SK-N-MC (cell line): ENCODE data around the gene MDP1.

ENCODE experiments used
- DNase-seq: peaks from one replicate; pipeline ENCODE4 v3.0.0-alpha.2; 2011; ENCODE audit warnings: low read depth, low spot score
- H3K27ac ChIP-seq: fragments of 200-600 bp; sonication (generic); 2 replicates; pipeline ENCODE4 v1.5.1; 2016; ENCODE audit warnings: mixed run types
- H3K36me3 ChIP-seq: fragments of 200-600 bp; sonication (generic); 2 replicates; pipeline ENCODE4 v1.6.1; 2017; ENCODE audit warnings: antibody characterized with exemption, low read length, mixed read lengths; ENCODE audit not compliant: insufficient read depth
- H3K4me3 ChIP-seq: fragments of 200-600 bp; sonication (generic); 2 replicates; pipeline ENCODE4 v1.5.1; 2016
- H3K9ac ChIP-seq: fragments of 200-600 bp; sonication (generic); 2 replicates; pipeline ENCODE4 v1.8.0; 2017; ENCODE audit warnings: mixed run types, mixed read lengths; ENCODE audit not compliant: insufficient read length
- H3K9me3 ChIP-seq: fragments of 200-600 bp; sonication (generic); 2 replicates; pipeline ENCODE4 v1.6.1; 2017; ENCODE audit warnings: low read depth, mild to moderate bottlenecking, antibody characterized with exemption, low read length, moderate library complexity, mixed read lengths
- EZH2 ChIP-seq: fragments of 200-600 bp; sonication (generic); IDR thresholded peaks from one replicate; pipeline ENCODE4 v1.6.1; 2017; ENCODE audit warnings: antibody characterized with exemption
- FOXP2 ChIP-seq: optimal IDR thresholded peaks from 2 replicates; pipeline ENCODE3; 2011; ENCODE audit warnings: mild to moderate bottlenecking, moderate library complexity; ENCODE audit not compliant: insufficient read depth; ENCODE audit errors: extremely low read length, control extremely low read depth
- POLR2AphosphoS5 ChIP-seq: IDR thresholded peaks from 2 replicates; pipeline ENCODE4 v1.6.1; 2012; ENCODE audit warnings: mild to moderate bottlenecking, low read depth, low read length, borderline replicate concordance

Gene MDP1

GRCh38 chr14:24172871-24173281 is 43.0 kb downstream of the MDP1 start:
- Histone ChIP-seq H3K36me3 (no peaks in the 10 kb centered on the region), H3K9ac (no peak overlapping the region), H3K9me3 (no peaks in the 10 kb centered on the region), H3K4me3 (no peak overlapping the region), H3K27ac (no peak overlapping the region)
- TF ChIP-seq EZH2 (no peak), FOXP2 (no peak), POLR2AphosphoS5 (no peak)
- DNase-seq, result no peak

GRCh38 chr14:24172261-24172860 is 43.5 kb downstream of the MDP1 start:
- DNase-seq, result no peak
- no peaks in the 10 kb centered on the region for H3K9me3 ChIP-seq
- TF ChIP-seq EZH2 (no peak), FOXP2 (no peak), POLR2AphosphoS5 (no peak)
- no peak overlapping the region for H3K27ac ChIP-seq
- H3K9ac ChIP-seq, result no peak overlapping the region
- no peaks in the 10 kb centered on the region for H3K36me3 ChIP-seq
- H3K4me3 ChIP-seq, result no peak overlapping the region

- no peak for TF ChIP-seq POLR2AphosphoS5
- TF ChIP-seq FOXP2, result no peak
- no peak for TF ChIP-seq EZH2
- H3K27ac ChIP-seq, result no peak within 1 kb of the TSS
Measured at GRCh38 chr14:24171422-24172260, 44.2 kb downstream of the MDP1 start, which contains the start of gene REC8. Gene REC8 (plus strand): TSS chr14:24172080. CDS start chr14:24172553, 473 bp downstream.

GRCh38 chr14:24167469-24168114 is 48.3 kb downstream of the MDP1 start:
- H3K27ac ChIP-seq, result peak overlapping the region; percentile 31; the same call in 1 of the 2 replicates
- H3K9me3 ChIP-seq, result no peaks in the 10 kb centered on the region
- no peaks in the 10 kb centered on the region; the same call in 1 of the 2 replicates for H3K36me3 ChIP-seq
- no peak for DNase-seq
- no peak overlapping the region for H3K9ac ChIP-seq
- no peak for TF ChIP-seq POLR2AphosphoS5
- TF ChIP-seq FOXP2, result no peak
- TF ChIP-seq EZH2, result no peak
- H3K4me3 ChIP-seq, result no peak overlapping the region

More at GRCh38 chr14:24171422-24172260, 44.2 kb downstream of the MDP1 start, which contains the start of gene REC8:
- no peaks in the 10 kb centered on the region for H3K36me3 ChIP-seq
- no peak within 1 kb of the TSS for H3K9ac ChIP-seq
- H3K4me3 ChIP-seq, result no peak within 1 kb of the TSS
- no peaks in the 10 kb centered on the region for H3K9me3 ChIP-seq
- DNase-seq, result no peak

GRCh38 chr14:24165785-24166184 is 50.1 kb downstream of the MDP1 start:
- H3K9ac ChIP-seq, result no peak overlapping the region
- H3K4me3 ChIP-seq, result no peak overlapping the region
- no peak for TF ChIP-seq FOXP2
- no peak for TF ChIP-seq POLR2AphosphoS5
- TF ChIP-seq EZH2, result no peak
- no peak overlapping the region for H3K27ac ChIP-seq
- no peaks in the 10 kb centered on the region for H3K9me3 ChIP-seq
- H3K36me3 ChIP-seq, result no peaks in the 10 kb centered on the region; the same call in 1 of the 2 replicates
- no peak for DNase-seq

- peaks cover 11% of the 10 kb centered on the region; the same call in 1 of the 2 replicates for H3K36me3 ChIP-seq
- no peak for TF ChIP-seq POLR2AphosphoS5
- no peak for TF ChIP-seq EZH2
- no peak for TF ChIP-seq FOXP2
- no peak overlapping the region for H3K4me3 ChIP-seq
- no peaks in the 10 kb centered on the region for H3K9me3 ChIP-seq
- DNase-seq, result no peak
- peak overlapping the region; percentile 45 for H3K9ac ChIP-seq
- no peak overlapping the region for H3K27ac ChIP-seq
Measured at GRCh38 chr14:24164518-24164991, 51.3 kb downstream of the MDP1 start.
